Liver (tissue), 9 donors: ENCODE data around the gene CRIP1. TPM values are rescaled to one million over a fixed set of nuclear protein-coding genes. Genes with fewer than 3 reads are reported as not detected.

Source experiments
- DNase-seq: peaks from one replicate; pipeline ENCODE4 v3.0.0-alpha.2; 2017; ENCODE audit warnings: low spot score
- H3K27ac ChIP-seq, 2 donors: one replicate each; pipeline ENCODE4 v1.7.0; 2013; ENCODE audit warnings: inconsistent platforms in 2 of 2, low read length in 2 of 2, control low read depth in 1 of 2, low read depth in 1 of 2, mild to moderate bottlenecking in 1 of 2
- H3K27me3 ChIP-seq, 4 donors: one replicate each; pipeline versions ENCODE4 v1.6.1 to v1.7.0; 2013; ENCODE audit warnings: low read length in 3 of 4, inconsistent platforms in 1 of 4, mild to moderate bottlenecking in 1 of 4, moderate library complexity in 1 of 4; ENCODE audit not compliant: control insufficient read depth in 4 of 4, insufficient read depth in 4 of 4
- H3K36me3 ChIP-seq, 4 donors: one replicate each; pipeline versions ENCODE4 v1.6.1 to v1.7.0; 2013; ENCODE audit warnings: low read length in 3 of 4, mild to moderate bottlenecking in 3 of 4, low read depth in 1 of 4, moderate library complexity in 1 of 4; ENCODE audit not compliant: control insufficient read depth in 4 of 4, insufficient read depth in 3 of 4
- H3K4me1 ChIP-seq, 4 donors: one replicate each; pipeline versions ENCODE4 v1.6.1 to v1.7.0; 2013; ENCODE audit warnings: low read length in 3 of 4, mild to moderate bottlenecking in 3 of 4, moderate library complexity in 1 of 4; ENCODE audit not compliant: control insufficient read depth in 4 of 4, insufficient read depth in 4 of 4
- H3K4me3 ChIP-seq, 3 donors: one replicate each; pipeline versions ENCODE4 v1.6.1 to v1.7.0; 2013; ENCODE audit warnings: low read length in 3 of 3, control low read depth in 1 of 3, low read depth in 1 of 3, mild to moderate bottlenecking in 1 of 3
- H3K9ac ChIP-seq, 2 donors: one replicate each; pipeline ENCODE4 v1.7.0; 2013; ENCODE audit warnings: low read length in 2 of 2, mild to moderate bottlenecking in 2 of 2, moderate library complexity in 2 of 2, control low read depth in 1 of 2, low read depth in 1 of 2
- H3K9me3 ChIP-seq, 4 donors: one replicate each; pipeline versions ENCODE4 v1.6.1 to v1.7.0; 2013; ENCODE audit warnings: low read length in 3 of 4; ENCODE audit not compliant: control insufficient read depth in 4 of 4
- ATF3 ChIP-seq: IDR thresholded peaks from 2 replicates; pipeline ENCODE4 v1.6.1; 2016; ENCODE audit warnings: antibody characterized with exemption
- FOXA1 ChIP-seq: IDR thresholded peaks from 2 replicates; pipeline ENCODE4 v1.6.1; 2016; ENCODE audit warnings: antibody characterized with exemption
- FOXA2 ChIP-seq: IDR thresholded peaks from 2 replicates; pipeline ENCODE4 v1.6.1; 2016; ENCODE audit warnings: antibody characterized with exemption
- HNF4G ChIP-seq: IDR thresholded peaks from 2 replicates; pipeline ENCODE4 v1.6.1; 2016; ENCODE audit warnings: antibody characterized with exemption
- MAX ChIP-seq: IDR thresholded peaks from 2 replicates; pipeline ENCODE4 v1.6.1; 2016; ENCODE audit warnings: antibody characterized with exemption
- NR2F2 ChIP-seq: IDR thresholded peaks from 2 replicates; pipeline ENCODE4 v1.6.1; 2016; ENCODE audit warnings: antibody characterized with exemption
- RAD21 ChIP-seq, 2 donors: IDR thresholded peaks; 2 replicates each; pipeline ENCODE4 v1.6.1; 2016; ENCODE audit warnings: antibody characterized with exemption in 2 of 2, mild to moderate bottlenecking in 2 of 2
- REST ChIP-seq: IDR thresholded peaks from 2 replicates; pipeline ENCODE4 v1.6.1; 2016; ENCODE audit warnings: antibody characterized with exemption, mild to moderate bottlenecking
- RXRA ChIP-seq, 2 donors: IDR thresholded peaks; 2 replicates each; pipeline ENCODE4 v1.6.1; 2017 to 2018; ENCODE audit warnings: antibody characterized with exemption in 2 of 2, mild to moderate bottlenecking in 1 of 2
- SP1 ChIP-seq: IDR thresholded peaks from 2 replicates; pipeline ENCODE4 v1.6.1; 2018; ENCODE audit warnings: antibody characterized with exemption, mild to moderate bottlenecking
- TAF1 ChIP-seq: conservative IDR thresholded peaks from 2 replicates; pipeline ENCODE4 v1.6.1; 2016; ENCODE audit warnings: antibody characterized with exemption, mild to moderate bottlenecking
- YY1 ChIP-seq: IDR thresholded peaks from 2 replicates; pipeline ENCODE4 v1.6.1; 2016; ENCODE audit warnings: antibody characterized with exemption, mild to moderate bottlenecking
- ZBTB33 ChIP-seq: IDR thresholded peaks from 2 replicates; pipeline ENCODE4 v1.6.1; 2016; ENCODE audit warnings: antibody characterized with exemption
- WGBS: extraction: QIAGEN DNeasy Blood & Tissue Kit; methylation state at CpG from one replicate; pipeline ENCODE4 v1.1.7; 2013; 5-methylcytosine and 5-hydroxymethylcytosine counted together
- polyA plus RNA-seq, 2 donors: library from polyadenylated mRNA; stranded (reverse) in 1 of 2; unstranded in 1 of 2; fragments of 200-250 nt in 1 of 2; fragments of >200 nt in 1 of 2; fragmentation: Nextera tagmentation in 1 of 2; extraction: Ambion mirVana in 1 of 2; gene quantifications; one replicate each; pipeline versions ENCODE4 v1.2.1 to v1.2.3, GENCODE V29; 2013 to 2015
- total RNA-seq, 2 donors: library from RNA; depleted of rRNA; stranded (reverse); fragments of >200 nt; gene quantifications; one replicate each; pipeline ENCODE4 v1.2.3, GENCODE V29; 2014
- donor health status: healthy.
- donor health status: healthy.
- donor health status: healthy.
- donor health status: healthy.
- donor health status: healthy.

The CRIP1 gene
- total and polyA plus RNA-seq, 4 donors: 1.4 to 11.4 (median 3.9) TPM

- no peak for DNase-seq
- Histone ChIP-seq H3K27me3 (no peaks in the 10 kb centered on the region), H3K4me1 (no peaks in the 10 kb centered on the region), H3K9ac (no peak overlapping the region), H3K27ac (no peak overlapping the region), H3K36me3 (peaks cover 1 to 49% (median 18%) of the 10 kb centered on the region in 4 donors), H3K4me3 (no peak overlapping the region), H3K9me3 (no peaks in the 10 kb centered on the region)
- TF ChIP-seq ZBTB33: no peak
- no peak for TF ChIP-seq MAX
- TF ChIP-seq YY1: no peak
- TF ChIP-seq REST: no peak
- no peak for TF ChIP-seq FOXA2
- TF ChIP-seq NR2F2: no peak
- no peak for TF ChIP-seq RAD21 (IDR thresholded peaks at IDR 0.05)
- TF ChIP-seq FOXA1: no peak
- no peak for TF ChIP-seq TAF1
- 92% methylated on average over 18 of the region's 18 CpGs for WGBS
These were observed 28.7 kb upstream of the CRIP1 start for GRCh38 chr14:105458010-105458409.

- peaks cover 4 to 51% (median 21%) of the 10 kb centered on the region in 4 donors for H3K36me3 ChIP-seq
- H3K9ac ChIP-seq: no peak overlapping the region
- no peak overlapping the region for H3K27ac ChIP-seq
- H3K27me3 ChIP-seq: no peaks in the 10 kb centered on the region
- H3K9me3 ChIP-seq: no peaks in the 10 kb centered on the region
- WGBS: 88% methylated on average over 14 of the region's 14 CpGs
- DNase-seq: no peak
- TF ChIP-seq RXRA (IDR thresholded peaks at IDR 0.05) (no peak), ATF3 (no peak), ZBTB33 (no peak), TAF1 (no peak), REST (no peak), YY1 (no peak), RAD21 (IDR thresholded peaks at IDR 0.05) (no peak), NR2F2 (no peak), HNF4G (no peak), SP1 (no peak)
- no peaks in the 10 kb centered on the region for H3K4me1 ChIP-seq
- H3K4me3 ChIP-seq: no peak overlapping the region
These were observed 28.1 kb upstream of the CRIP1 start for GRCh38 chr14:105458571-105458970.
